Measurements from ENCODE around the gene TMEM72. TPM values are rescaled to one million over a fixed set of nuclear protein-coding genes. Genes with fewer than 3 reads are reported as not detected.

TMEM72 gene
- total RNA-seq, 6 experiments from 2014 or later, result not detected

DNA sequence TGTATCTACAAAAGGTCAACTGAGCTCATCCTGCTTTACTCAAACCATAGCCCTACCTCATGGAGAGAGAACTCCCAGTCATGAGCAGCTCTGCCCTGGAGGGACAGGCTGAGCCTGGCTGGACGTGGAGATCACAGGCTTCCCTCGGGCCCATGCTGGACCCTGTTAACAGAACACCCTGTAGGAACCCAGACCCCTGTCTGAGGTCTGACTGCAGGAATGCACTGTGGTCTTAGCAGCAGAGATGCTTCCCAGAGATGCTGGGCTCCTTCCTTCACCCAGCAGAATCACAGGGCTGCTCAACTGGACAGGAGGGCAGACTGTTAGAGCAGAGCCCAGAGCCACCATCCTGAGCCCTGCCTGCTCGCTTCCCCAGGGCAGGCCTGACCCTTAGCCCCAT lies 814 bp downstream of the TMEM72 start:
- Mint-ChIP-seq H3K27ac (no peak overlapping the region), H3K4me1 (ENCODE audit: low read depth) (peaks cover 8% of the 10 kb centered on the region)

DNA sequence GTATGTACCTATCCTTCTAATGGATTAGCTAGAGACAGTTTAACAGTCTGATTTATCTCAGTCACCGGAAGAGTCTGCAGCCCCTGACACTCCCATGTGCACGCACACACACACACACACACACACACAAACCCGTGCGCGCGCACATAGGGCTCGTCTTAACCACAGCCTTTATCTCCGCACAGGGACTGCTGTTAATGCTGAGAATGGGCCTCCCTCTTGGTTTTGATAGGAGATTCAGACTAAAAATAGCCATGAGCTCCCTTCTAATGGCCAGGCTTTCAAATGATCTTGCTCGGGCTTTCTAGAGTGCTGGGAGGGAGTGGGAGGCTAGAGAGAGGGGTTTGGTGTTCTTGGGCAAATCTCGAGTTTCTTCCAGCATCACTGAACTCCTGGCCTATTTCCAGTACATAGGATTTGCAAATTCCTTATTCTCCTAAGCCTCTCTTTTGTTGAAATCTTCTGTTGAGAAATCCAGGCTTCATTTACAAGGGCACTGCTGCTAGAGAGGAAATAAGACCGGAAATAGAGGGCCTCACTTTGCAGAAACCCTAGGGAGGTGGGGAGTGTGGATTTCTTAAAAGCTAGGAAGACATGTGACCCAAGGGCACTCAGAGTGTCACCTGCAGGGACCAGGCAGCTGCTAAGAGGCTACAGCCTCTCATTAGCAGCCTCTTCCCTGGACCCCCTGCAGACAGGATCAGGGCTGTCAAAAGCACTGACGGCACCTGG lies 2.4 kb downstream of the TMEM72 start:
- peaks cover 6% of the 10 kb centered on the region for H3K36me3 Mint-ChIP-seq (ENCODE audit: low read depth)
- no peak overlapping the region for H3K4me3 Mint-ChIP-seq
- H3K27me3 Mint-ChIP-seq (ENCODE audit: insufficient read depth), result peaks cover 41% of the 10 kb centered on the region
- no peak for DNase-seq
- TF ChIP-seq, protein P1, sequence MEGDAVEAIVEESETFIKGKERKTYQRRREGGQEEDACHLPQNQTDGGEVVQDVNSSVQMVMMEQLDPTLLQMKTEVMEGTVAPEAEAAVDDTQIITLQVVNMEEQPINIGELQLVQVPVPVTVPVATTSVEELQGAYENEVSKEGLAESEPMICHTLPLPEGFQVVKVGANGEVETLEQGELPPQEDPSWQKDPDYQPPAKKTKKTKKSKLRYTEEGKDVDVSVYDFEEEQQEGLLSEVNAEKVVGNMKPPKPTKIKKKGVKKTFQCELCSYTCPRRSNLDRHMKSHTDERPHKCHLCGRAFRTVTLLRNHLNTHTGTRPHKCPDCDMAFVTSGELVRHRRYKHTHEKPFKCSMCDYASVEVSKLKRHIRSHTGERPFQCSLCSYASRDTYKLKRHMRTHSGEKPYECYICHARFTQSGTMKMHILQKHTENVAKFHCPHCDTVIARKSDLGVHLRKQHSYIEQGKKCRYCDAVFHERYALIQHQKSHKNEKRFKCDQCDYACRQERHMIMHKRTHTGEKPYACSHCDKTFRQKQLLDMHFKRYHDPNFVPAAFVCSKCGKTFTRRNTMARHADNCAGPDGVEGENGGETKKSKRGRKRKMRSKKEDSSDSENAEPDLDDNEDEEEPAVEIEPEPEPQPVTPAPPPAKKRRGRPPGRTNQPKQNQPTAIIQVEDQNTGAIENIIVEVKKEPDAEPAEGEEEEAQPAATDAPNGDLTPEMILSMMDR (IDR thresholded peaks at IDR 0.05), result no peak
- peaks cover 7% of the 10 kb centered on the region; the same call in 1 of the 2 replicates for H3K9me3 Mint-ChIP-seq
- peaks cover under 1% of the 10 kb centered on the region; the same call in 1 of the 2 replicates for H3K4me1 Mint-ChIP-seq (ENCODE audit: low read depth)
- no peak overlapping the region for H3K27ac Mint-ChIP-seq

More for the DNA sequence above, 814 bp downstream of the TMEM72 start:
- no peak for DNase-seq
- H3K36me3 Mint-ChIP-seq (ENCODE audit: low read depth), result no peaks in the 10 kb centered on the region
- H3K27me3 Mint-ChIP-seq (ENCODE audit: insufficient read depth), result peaks cover 39% of the 10 kb centered on the region
- no peaks in the 10 kb centered on the region for H3K9me3 Mint-ChIP-seq
- H3K4me3 Mint-ChIP-seq, result no peak overlapping the region
- TF ChIP-seq, protein P1 (IDR thresholded peaks at IDR 0.05), result no peak

DNA sequence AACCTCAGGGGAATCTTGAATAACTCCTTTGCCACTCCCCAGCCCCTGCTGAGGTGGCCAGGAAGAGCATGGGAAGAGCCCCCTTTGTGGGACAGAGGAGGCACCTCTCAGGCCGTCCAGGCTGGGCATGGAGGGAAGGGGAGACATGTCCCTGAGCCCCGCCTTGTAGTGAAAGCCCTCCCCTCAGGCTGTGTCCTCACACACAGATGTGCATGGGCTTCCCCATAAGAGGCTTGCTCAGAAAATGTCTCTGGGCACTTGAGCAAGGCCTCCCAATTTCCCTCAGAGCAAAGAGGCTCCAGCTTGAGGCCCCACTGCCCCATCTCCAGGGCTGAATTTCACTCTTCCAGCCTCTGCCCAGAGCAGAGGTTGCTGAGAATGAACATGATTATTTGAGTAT lies 3.8 kb downstream of the TMEM72 start:
- TF ChIP-seq, protein P1 (IDR thresholded peaks at IDR 0.05), result no peak
- Mint-ChIP-seq H3K4me3 (no peak overlapping the region), H3K27ac (no peak overlapping the region), H3K27me3 (ENCODE audit: insufficient read depth) (peaks cover 45% of the 10 kb centered on the region), H3K36me3 (ENCODE audit: low read depth) (peaks cover 6% of the 10 kb centered on the region), H3K9me3 (peaks cover 7% of the 10 kb centered on the region; the same call in 1 of the 2 replicates), H3K4me1 (ENCODE audit: low read depth) (no peaks in the 10 kb centered on the region)
- DNase-seq, result no peak

DNA sequence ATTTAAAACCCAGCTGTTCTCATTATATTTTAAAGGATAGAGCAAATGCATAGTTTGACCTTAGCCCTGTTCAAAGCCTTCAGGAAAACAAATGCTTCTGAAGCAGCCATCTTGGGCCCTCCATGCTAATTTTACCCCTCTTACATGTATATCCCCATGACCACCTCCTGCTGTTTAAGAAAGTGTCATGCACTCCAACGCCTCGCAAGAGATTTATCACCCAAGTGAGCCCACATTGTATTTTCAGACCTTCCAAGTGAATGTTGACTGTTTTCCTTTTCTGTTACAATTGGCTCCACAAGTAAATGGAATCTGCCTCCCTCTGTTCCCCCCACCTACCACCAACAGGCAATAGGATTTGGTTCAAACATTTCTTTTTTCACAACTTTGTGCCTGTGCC lies 5.3 kb downstream of the TMEM72 start:
- Mint-ChIP-seq H3K4me1 (ENCODE audit: low read depth) (no peaks in the 10 kb centered on the region), H3K9me3 (peaks cover 7% of the 10 kb centered on the region; the same call in 1 of the 2 replicates), H3K27ac (no peak overlapping the region), H3K36me3 (ENCODE audit: low read depth) (peaks cover 6% of the 10 kb centered on the region), H3K27me3 (ENCODE audit: insufficient read depth) (peaks cover 49% of the 10 kb centered on the region), H3K4me3 (no peak overlapping the region)
- TF ChIP-seq, protein P1 (IDR thresholded peaks at IDR 0.05), result no peak
- DNase-seq, result no peak

DNA sequence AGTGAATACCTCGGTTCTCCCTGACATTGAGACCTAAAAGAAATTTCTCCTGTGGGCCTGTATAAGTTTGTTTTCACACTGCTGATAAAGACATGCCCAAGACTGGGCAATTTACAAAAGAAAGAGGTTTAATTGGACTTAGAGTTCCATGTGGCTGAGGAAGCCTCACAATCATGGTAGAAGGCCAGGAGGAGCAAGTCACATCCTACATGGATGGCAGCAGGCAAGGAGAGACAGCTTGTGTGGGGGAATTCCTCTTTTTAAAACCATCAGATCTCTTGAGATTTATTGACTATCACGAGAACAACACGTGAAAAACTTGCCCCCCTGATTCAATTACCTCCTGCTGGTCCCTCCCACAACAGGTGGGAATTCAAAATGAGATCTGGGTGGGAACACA lies 6.7 kb downstream of the TMEM72 start:
- H3K4me1 Mint-ChIP-seq (ENCODE audit: low read depth), result no peaks in the 10 kb centered on the region
- no peak overlapping the region for H3K27ac Mint-ChIP-seq
- TF ChIP-seq, protein P1 (IDR thresholded peaks at IDR 0.05), result no peak
- no peak for DNase-seq
- no peak overlapping the region for H3K4me3 Mint-ChIP-seq
- peaks cover 7% of the 10 kb centered on the region; the same call in 1 of the 2 replicates for H3K9me3 Mint-ChIP-seq
- peaks cover 45% of the 10 kb centered on the region for H3K27me3 Mint-ChIP-seq (ENCODE audit: insufficient read depth)
- peaks cover 6% of the 10 kb centered on the region for H3K36me3 Mint-ChIP-seq (ENCODE audit: low read depth)
